Neural progenitor cell (in vitro differentiated cells): ENCODE data around the gene SOX10. TPM values are rescaled to one million over a fixed set of nuclear protein-coding genes. Genes with fewer than 3 reads are reported as not detected.
A peak's percentile ranks its signal among the peaks of the same experiment; 100 is the strongest.

ENCODE experiments used
- DNase-seq: peaks from one replicate; pipeline ENCODE4 v3.0.0-alpha.2; 2016; ENCODE audit warnings: low spot score
- H2AFZ ChIP-seq: fragments of 200-600 bp; sonication (generic); replicated peaks from 2 replicates; pipeline ENCODE4 v1.6.1; 2016; ENCODE audit warnings: antibody characterized with exemption
- H3F3A ChIP-seq: fragments of 200-600 bp; sonication (generic); 2 replicates; pipeline ENCODE4 v1.6.1; 2016; ENCODE audit warnings: antibody characterized with exemption, low read depth
- H3K27ac ChIP-seq: fragments of 200-600 bp; sonication (generic); 2 replicates; pipeline ENCODE4 v1.5.1; 2016; ENCODE audit warnings: mild to moderate bottlenecking
- H3K27me3 ChIP-seq: fragments of 200-600 bp; sonication (generic); 2 replicates; pipeline ENCODE4 v1.6.1; 2016; ENCODE audit warnings: mild to moderate bottlenecking, moderate library complexity
- H3K36me3 ChIP-seq: fragments of 200-600 bp; sonication (generic); 2 replicates; pipeline ENCODE4 v1.5.1; 2016
- H3K4me1 ChIP-seq: fragments of 200-600 bp; sonication (generic); 2 replicates; pipeline ENCODE4 v1.6.1; 2016; ENCODE audit warnings: mixed run types
- H3K4me2 ChIP-seq: fragments of 200-600 bp; sonication (generic); 2 replicates; pipeline ENCODE4 v1.6.1; 2016
- H3K4me3 ChIP-seq: fragments of 200-600 bp; sonication (generic); 2 replicates; pipeline ENCODE4 v1.5.1; 2016
- H3K79me2 ChIP-seq: fragments of 200-600 bp; sonication (generic); 2 replicates; pipeline ENCODE4 v1.6.1; 2016; ENCODE audit warnings: low read depth
- H3K9ac ChIP-seq: fragments of 200-600 bp; sonication (generic); 2 replicates; pipeline ENCODE4 v1.6.1; 2016
- H3K9me3 ChIP-seq: fragments of 200-600 bp; sonication (generic); 2 replicates; pipeline ENCODE4 v1.5.1; 2016; ENCODE audit warnings: low read depth
- H4K20me1 ChIP-seq: fragments of 200-600 bp; sonication (generic); 2 replicates; pipeline ENCODE4 v1.6.1; 2016; ENCODE audit warnings: low read depth
- H3K27ac Mint-ChIP-seq: 3 replicates; pipeline ENCODE4 v1.8.0; 2021; ENCODE audit warnings: mixed read lengths
- H3K27me3 Mint-ChIP-seq: 2 replicates; pipeline ENCODE4 v1.8.0; 2022; ENCODE audit warnings: low read depth, mild to moderate bottlenecking, inconsistent platforms, moderate library complexity, mixed read lengths; ENCODE audit not compliant: insufficient read depth
- H3K36me3 Mint-ChIP-seq: 3 replicates; pipeline ENCODE4 v1.8.0; 2021; ENCODE audit warnings: mixed read lengths
- H3K4me1 Mint-ChIP-seq: 3 replicates; pipeline ENCODE4 v1.8.0; 2021; ENCODE audit warnings: mixed read lengths
- H3K4me3 Mint-ChIP-seq: 3 replicates; pipeline ENCODE4 v1.8.0; 2021; ENCODE audit warnings: mild to moderate bottlenecking, moderate library complexity, mixed read lengths
- H3K9me3 Mint-ChIP-seq: 3 replicates; pipeline ENCODE4 v1.8.0; 2020; ENCODE audit warnings: mixed read lengths
- EZH2 ChIP-seq: fragments of 200-600 bp; sonication (generic); IDR thresholded peaks from 2 replicates; pipeline ENCODE4 v1.6.1; 2017; ENCODE audit warnings: antibody characterized with exemption, mild to moderate bottlenecking, moderate library complexity
- EZH2phosphoT487 ChIP-seq: fragments of 200-600 bp; sonication (generic); IDR thresholded peaks from 2 replicates; pipeline ENCODE4 v1.6.1; 2017; ENCODE audit warnings: antibody characterized with exemption
- total RNA-seq: library from RNA; depleted of rRNA; stranded (reverse); fragments of >200 nt; gene quantifications from 2 replicates; pipeline ENCODE4 v1.2.3, GENCODE V29; 2015; ENCODE audit warnings: low replicate concordance
- TF ChIP-seq, protein P1 (sequence below): fragments of 200-600 bp; sonication (generic); IDR thresholded peaks from 2 replicates; pipeline ENCODE4 v1.5.1; 2017; ENCODE audit warnings: antibody characterized with exemption, mild to moderate bottlenecking

The SOX10 gene
- total RNA-seq, 1 donor from 2014 or later: 0.99 TPM

- Histone ChIP-seq H4K20me1 (no peaks in the 10 kb centered on the region), H3K36me3 (no peaks in the 10 kb centered on the region), H3K27me3 (no peaks in the 10 kb centered on the region), H3K9ac (no peak overlapping the region), H3K9me3 (no peaks in the 10 kb centered on the region), H3K4me2 (no peak overlapping the region), H3K4me1 (peaks cover 24% of the 10 kb centered on the region), H2AFZ (no peak overlapping the region), H3K4me3 (no peak overlapping the region), H3K27ac (no peak overlapping the region), H3F3A (peaks cover 25% of the 10 kb centered on the region), H3K79me2 (no peaks in the 10 kb centered on the region)
- no peak for TF ChIP-seq EZH2phosphoT487
- no peak for TF ChIP-seq EZH2
- TF ChIP-seq, protein P1, sequence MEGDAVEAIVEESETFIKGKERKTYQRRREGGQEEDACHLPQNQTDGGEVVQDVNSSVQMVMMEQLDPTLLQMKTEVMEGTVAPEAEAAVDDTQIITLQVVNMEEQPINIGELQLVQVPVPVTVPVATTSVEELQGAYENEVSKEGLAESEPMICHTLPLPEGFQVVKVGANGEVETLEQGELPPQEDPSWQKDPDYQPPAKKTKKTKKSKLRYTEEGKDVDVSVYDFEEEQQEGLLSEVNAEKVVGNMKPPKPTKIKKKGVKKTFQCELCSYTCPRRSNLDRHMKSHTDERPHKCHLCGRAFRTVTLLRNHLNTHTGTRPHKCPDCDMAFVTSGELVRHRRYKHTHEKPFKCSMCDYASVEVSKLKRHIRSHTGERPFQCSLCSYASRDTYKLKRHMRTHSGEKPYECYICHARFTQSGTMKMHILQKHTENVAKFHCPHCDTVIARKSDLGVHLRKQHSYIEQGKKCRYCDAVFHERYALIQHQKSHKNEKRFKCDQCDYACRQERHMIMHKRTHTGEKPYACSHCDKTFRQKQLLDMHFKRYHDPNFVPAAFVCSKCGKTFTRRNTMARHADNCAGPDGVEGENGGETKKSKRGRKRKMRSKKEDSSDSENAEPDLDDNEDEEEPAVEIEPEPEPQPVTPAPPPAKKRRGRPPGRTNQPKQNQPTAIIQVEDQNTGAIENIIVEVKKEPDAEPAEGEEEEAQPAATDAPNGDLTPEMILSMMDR: no peak
- Mint-ChIP-seq H3K4me1 (peaks cover 22% of the 10 kb centered on the region), H3K4me3 (no peak overlapping the region), H3K9me3 (peaks cover 2% of the 10 kb centered on the region), H3K27ac (peak overlapping the region; percentile 70), H3K27me3 (peaks cover 4% of the 10 kb centered on the region), H3K36me3 (no peaks in the 10 kb centered on the region)
- no peak for DNase-seq
Observed at GRCh38 chr22:38017939-38018885, 33.9 kb upstream of the SOX10 start.

DNA sequence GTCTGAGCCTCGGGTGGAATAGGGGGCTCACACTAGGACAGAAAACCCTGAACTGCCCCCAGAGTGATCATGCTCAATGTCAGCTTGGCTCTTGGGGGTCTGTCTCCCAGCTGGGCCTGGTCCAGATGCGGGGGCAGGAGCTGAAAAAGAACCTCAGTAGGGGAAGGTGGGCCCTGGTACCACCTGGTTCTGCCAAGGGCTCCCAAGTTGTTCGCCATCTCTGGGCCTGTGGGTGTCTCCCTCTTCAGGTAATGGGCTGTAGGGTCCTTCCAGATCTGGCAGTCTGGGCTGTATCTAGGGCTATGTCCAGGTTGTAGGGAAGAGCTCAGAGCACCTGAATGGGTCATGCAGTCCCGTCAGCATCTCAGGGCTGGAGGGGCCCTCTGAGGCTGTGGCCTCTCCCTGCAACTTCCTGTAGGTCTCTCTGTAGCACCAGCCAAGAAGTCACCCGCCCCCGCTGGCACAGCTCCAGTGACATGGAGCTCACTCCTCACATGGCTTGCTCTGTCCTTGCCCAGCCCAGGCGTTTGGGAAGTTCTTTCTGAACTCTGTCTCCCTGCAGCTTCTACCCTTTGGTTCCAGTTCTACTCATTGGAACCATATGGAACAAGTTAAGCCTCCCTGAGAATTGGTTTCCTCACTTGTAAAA, 33.0 kb upstream of the SOX10 start:
- peak overlapping the region; percentile 50 for H3K4me2 ChIP-seq
- peaks cover 25% of the 10 kb centered on the region for H3F3A ChIP-seq
- no peak overlapping the region for H3K27ac Mint-ChIP-seq
- H3K27me3 ChIP-seq: no peaks in the 10 kb centered on the region
- peaks cover 4% of the 10 kb centered on the region for H3K27me3 Mint-ChIP-seq
- H3K4me3 ChIP-seq: no peak overlapping the region
- H4K20me1 ChIP-seq: no peaks in the 10 kb centered on the region
- no peak overlapping the region for H3K9ac ChIP-seq
- no peak for TF ChIP-seq EZH2
- TF ChIP-seq, protein P1: no peak
- no peak for TF ChIP-seq EZH2phosphoT487
- H3K9me3 ChIP-seq: no peaks in the 10 kb centered on the region
- H2AFZ ChIP-seq: no peak overlapping the region
- H3K4me1 ChIP-seq: peaks cover 24% of the 10 kb centered on the region
- H3K36me3 ChIP-seq: no peaks in the 10 kb centered on the region
- no peaks in the 10 kb centered on the region for H3K79me2 ChIP-seq
- peaks cover 2% of the 10 kb centered on the region for H3K9me3 Mint-ChIP-seq
- H3K27ac ChIP-seq: peak overlapping the region; percentile 70
- H3K4me3 Mint-ChIP-seq: no peak overlapping the region
- peaks cover 22% of the 10 kb centered on the region for H3K4me1 Mint-ChIP-seq
- no peaks in the 10 kb centered on the region for H3K36me3 Mint-ChIP-seq
- no peak for DNase-seq

DNA sequence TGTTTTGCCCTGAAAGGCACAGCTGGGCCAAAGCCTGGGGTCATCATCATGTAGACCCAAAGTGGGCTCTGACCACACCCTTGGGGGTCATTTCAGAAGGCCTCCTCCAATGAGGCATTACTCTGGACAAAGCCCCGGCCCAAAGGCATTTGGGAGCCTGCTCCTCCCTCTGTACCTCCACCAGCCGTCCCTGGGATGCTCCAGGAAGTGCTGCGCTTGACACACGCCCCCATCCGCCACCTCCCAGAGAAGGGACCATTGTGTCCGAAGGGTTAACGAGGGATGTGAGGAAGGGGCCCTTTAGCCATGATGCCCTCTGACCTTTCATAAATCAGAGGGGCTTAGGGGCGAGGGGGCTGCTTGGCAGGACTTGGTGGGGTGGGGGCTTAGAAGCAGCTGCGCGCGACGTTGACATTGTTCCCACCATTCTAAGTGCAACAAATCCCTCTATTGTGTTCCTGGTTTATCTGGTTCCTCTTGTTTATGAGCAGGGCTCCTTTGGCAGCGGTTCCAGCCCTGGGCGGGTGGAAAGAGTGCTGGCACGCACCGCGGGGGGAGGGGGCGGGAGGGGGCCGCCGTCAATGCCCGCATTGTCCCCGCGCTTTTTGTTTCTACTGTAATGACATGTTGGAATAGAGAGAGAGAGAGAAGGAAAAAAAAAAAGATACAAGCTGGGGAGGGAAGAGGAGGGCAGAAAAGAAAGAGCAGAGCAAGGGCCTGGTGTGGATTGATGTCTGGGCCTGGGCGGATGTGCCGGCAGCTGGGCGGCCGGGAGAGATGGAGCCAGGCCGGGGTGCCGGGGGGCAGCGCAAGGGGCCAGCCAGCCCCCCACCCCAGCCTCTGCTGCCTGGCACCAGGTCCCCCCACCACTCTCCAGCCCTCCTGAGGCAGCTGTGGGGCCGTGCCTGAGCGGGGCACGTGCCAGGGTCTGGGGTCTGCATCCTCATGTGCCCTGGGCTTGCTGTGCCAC, 32.1 kb upstream of the SOX10 start:
- H3K9me3 Mint-ChIP-seq: peaks cover 2% of the 10 kb centered on the region
- H3K79me2 ChIP-seq: no peaks in the 10 kb centered on the region
- H3K27ac Mint-ChIP-seq: peak overlapping the region; percentile 9
- peak overlapping the region; percentile 70 for H3K27ac ChIP-seq
- no peak overlapping the region for H3K4me3 Mint-ChIP-seq
- TF ChIP-seq EZH2phosphoT487: no peak
- TF ChIP-seq, protein P1: no peak
- no peak for TF ChIP-seq EZH2
- no peak overlapping the region for H2AFZ ChIP-seq
- peaks cover 22% of the 10 kb centered on the region for H3K4me1 Mint-ChIP-seq
- no peak overlapping the region for H3K4me3 ChIP-seq
- H3F3A ChIP-seq: peaks cover 25% of the 10 kb centered on the region
- DNase-seq: peak; percentile 84
- peak overlapping the region; percentile 50 for H3K4me2 ChIP-seq
- no peaks in the 10 kb centered on the region for H3K36me3 ChIP-seq
- no peaks in the 10 kb centered on the region for H3K27me3 ChIP-seq
- H3K9ac ChIP-seq: no peak overlapping the region
- peaks cover 24% of the 10 kb centered on the region for H3K4me1 ChIP-seq
- peaks cover 2% of the 10 kb centered on the region for H3K27me3 Mint-ChIP-seq
- no peaks in the 10 kb centered on the region for H3K9me3 ChIP-seq
- no peaks in the 10 kb centered on the region for H4K20me1 ChIP-seq
- H3K36me3 Mint-ChIP-seq: no peaks in the 10 kb centered on the region
